KMS-11 (cell line): ENCODE results near the gene PTPRT.

ENCODE experiments used
- H2AFZ ChIP-seq: fragments of 200-600 bp; sonication (generic); 2 replicates; pipeline ENCODE4 v1.6.1; 2016; ENCODE audit warnings: antibody characterized with exemption, mixed run types, low read depth
- H3K27ac ChIP-seq: fragments of 200-600 bp; sonication (generic); 2 replicates; pipeline ENCODE4 v1.6.1; 2016; ENCODE audit warnings: mild to moderate bottlenecking, mixed run types
- H3K27me3 ChIP-seq: fragments of 200-600 bp; sonication (generic); 2 replicates; pipeline ENCODE4 v1.6.1; 2017; ENCODE audit warnings: mild to moderate bottlenecking, low read depth, mixed run types, moderate library complexity; ENCODE audit not compliant: insufficient read depth
- H3K36me3 ChIP-seq: fragments of 200-600 bp; sonication (generic); 2 replicates; pipeline ENCODE4 v1.6.1; 2017; ENCODE audit warnings: mild to moderate bottlenecking, mixed run types; ENCODE audit not compliant: insufficient read depth
- H3K4me1 ChIP-seq: fragments of 200-600 bp; sonication (generic); 2 replicates; pipeline ENCODE4 v1.6.1; 2016; ENCODE audit warnings: mild to moderate bottlenecking, low read depth, mixed run types; ENCODE audit not compliant: poor library complexity, severe bottlenecking
- H3K4me2 ChIP-seq: fragments of 200-600 bp; sonication (generic); 2 replicates; pipeline ENCODE4 v1.7.0; 2016; ENCODE audit warnings: mild to moderate bottlenecking, mixed run types
- H3K4me3 ChIP-seq: fragments of 200-600 bp; sonication (generic); IDR thresholded peaks from 2 replicates; pipeline ENCODE4 v1.6.1; 2017; ENCODE audit warnings: low read depth, low read length, mixed read lengths; ENCODE audit not compliant: insufficient read depth
- H3K79me2 ChIP-seq: fragments of 200-600 bp; sonication (generic); 2 replicates; pipeline ENCODE4 v1.6.1; 2016; ENCODE audit warnings: low read depth, mixed run types; ENCODE audit not compliant: insufficient read depth
- H3K9ac ChIP-seq: fragments of 200-600 bp; sonication (generic); 2 replicates; pipeline ENCODE4 v1.6.1; 2016; ENCODE audit warnings: mild to moderate bottlenecking, mixed run types
- H4K20me1 ChIP-seq: fragments of 200-600 bp; sonication (generic); 2 replicates; pipeline ENCODE4 v1.6.1; 2016; ENCODE audit warnings: mild to moderate bottlenecking, mixed run types; ENCODE audit not compliant: insufficient read depth
- CTCF ChIP-seq: fragments of 200-600 bp; sonication (generic); conservative IDR thresholded peaks from 2 replicates; pipeline ENCODE4 v1.6.1; 2017; ENCODE audit warnings: low read depth, mild to moderate bottlenecking, antibody characterized with exemption, low read length, moderate library complexity, mixed read lengths

The PTPRT gene

GRCh38 chr20:42308171-42308570, 881.5 kb downstream of the PTPRT start:
- H4K20me1 ChIP-seq, result no peaks in the 10 kb centered on the region
- no peak overlapping the region for H3K27ac ChIP-seq
- no peak overlapping the region for H3K4me3 ChIP-seq
- no peak for TF ChIP-seq CTCF
- H3K79me2 ChIP-seq, result no peaks in the 10 kb centered on the region
- H3K27me3 ChIP-seq, result no peaks in the 10 kb centered on the region
- H3K9ac ChIP-seq, result no peak overlapping the region
- no peaks in the 10 kb centered on the region for H3K4me1 ChIP-seq
- H2AFZ ChIP-seq, result no peak overlapping the region
- no peak overlapping the region for H3K4me2 ChIP-seq
- H3K36me3 ChIP-seq, result no peaks in the 10 kb centered on the region

GRCh38 chr20:42295592-42295991, 894.1 kb downstream of the PTPRT start:
- no peak overlapping the region for H3K4me3 ChIP-seq
- no peak overlapping the region for H2AFZ ChIP-seq
- H3K27ac ChIP-seq, result no peak overlapping the region
- H3K4me1 ChIP-seq, result no peaks in the 10 kb centered on the region
- no peaks in the 10 kb centered on the region for H3K27me3 ChIP-seq
- H3K79me2 ChIP-seq, result no peaks in the 10 kb centered on the region
- no peak overlapping the region for H3K4me2 ChIP-seq
- no peak for TF ChIP-seq CTCF
- no peaks in the 10 kb centered on the region for H3K36me3 ChIP-seq
- H3K9ac ChIP-seq, result no peak overlapping the region
- H4K20me1 ChIP-seq, result no peaks in the 10 kb centered on the region

GRCh38 chr20:42294976-42295375, 894.7 kb downstream of the PTPRT start:
- H3K79me2 ChIP-seq, result no peaks in the 10 kb centered on the region
- no peak for TF ChIP-seq CTCF
- no peaks in the 10 kb centered on the region for H3K27me3 ChIP-seq
- H3K9ac ChIP-seq, result no peak overlapping the region
- H3K4me3 ChIP-seq, result no peak overlapping the region
- H2AFZ ChIP-seq, result no peak overlapping the region
- no peaks in the 10 kb centered on the region for H3K4me1 ChIP-seq
- H4K20me1 ChIP-seq, result no peaks in the 10 kb centered on the region
- H3K27ac ChIP-seq, result no peak overlapping the region
- H3K4me2 ChIP-seq, result no peak overlapping the region
- no peaks in the 10 kb centered on the region for H3K36me3 ChIP-seq

GRCh38 chr20:42281801-42282200, 907.9 kb downstream of the PTPRT start:
- Histone ChIP-seq H3K27me3 (no peaks in the 10 kb centered on the region), H3K79me2 (no peaks in the 10 kb centered on the region), H3K9ac (no peak overlapping the region), H4K20me1 (no peaks in the 10 kb centered on the region), H3K4me2 (no peak overlapping the region), H2AFZ (no peak overlapping the region), H3K4me1 (no peaks in the 10 kb centered on the region), H3K27ac (no peak overlapping the region), H3K36me3 (no peaks in the 10 kb centered on the region), H3K4me3 (no peak overlapping the region)
- no peak for TF ChIP-seq CTCF
